Smooth muscle cell of bladder (primary cell): ENCODE results near the gene ZDHHC14. TPM values are rescaled to one million over a fixed set of nuclear protein-coding genes. Genes with fewer than 3 reads are reported as not detected.

Experiments used
- total RNA-seq: library from RNA; depleted of rRNA; stranded (reverse); fragments of >200 nt; gene quantifications from 2 replicates; pipeline ENCODE4 v1.2.3, GENCODE V29; 2014

The ZDHHC14 gene
- total RNA-seq = 5.0 and 6.3 TPM in 2 replicates

GRCh38 chr6:157380779-157381561 is at the start of gene ZDHHC14:
TSS of gene ZDHHC14 (plus strand) at chr6:157381190.

Other genes with a start within 250 kb of the ZDHHC14 start
- gene TMEM242, start 57.7 kb upstream of the ZDHHC14 start, total RNA-seq = 5.3 and 7.2 TPM in 2 replicates